GM19043 (cell line): ENCODE data around the gene DCT.

Source experiments
- ATAC-seq: cut with Tn5 transposase; IDR thresholded peaks from one replicate; pipeline ENCODE4 v1.9.1; 2021; ENCODE audit warnings: low read depth; ENCODE audit not compliant: unreplicated experiment

Gene DCT

DNA sequence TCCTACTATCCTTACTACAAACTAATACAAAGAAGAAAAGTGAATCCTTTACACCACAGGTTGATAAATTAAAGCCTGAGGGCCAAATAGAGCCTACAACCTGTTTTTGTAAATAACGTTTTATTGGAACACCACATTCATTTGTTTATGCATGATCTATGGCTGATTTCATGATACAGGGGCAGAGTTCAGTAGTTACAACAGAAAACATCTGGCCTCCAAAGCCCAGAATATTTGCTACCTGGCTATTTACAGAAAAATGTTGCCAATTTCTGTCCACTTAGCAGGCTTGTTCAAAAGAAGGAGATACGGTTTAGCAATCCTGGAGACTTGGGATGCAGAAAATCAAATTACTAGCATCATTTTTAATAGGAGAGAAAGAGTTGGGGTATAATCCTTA is 24.1 kb downstream of the DCT start:
- no peak for ATAC-seq

DNA sequence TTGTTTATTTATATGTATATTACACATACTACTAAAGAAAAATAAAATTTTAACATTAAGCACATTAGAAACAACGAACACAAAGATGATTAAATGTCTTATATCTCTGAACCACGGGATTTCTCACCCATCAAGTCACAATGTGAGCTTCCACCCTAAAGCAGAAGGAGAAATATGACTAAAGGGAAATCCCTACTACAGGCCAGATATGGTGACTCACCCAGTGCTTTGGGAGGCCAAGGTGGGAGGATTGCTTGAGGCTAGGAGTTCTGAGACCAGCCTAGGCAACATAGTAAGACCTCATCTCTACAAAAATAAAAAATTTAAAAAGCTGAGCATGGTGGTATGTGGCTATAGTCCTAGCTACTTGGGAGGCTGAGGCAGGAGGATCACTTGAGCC is 24.6 kb downstream of the DCT start:
- no peak for ATAC-seq

DNA sequence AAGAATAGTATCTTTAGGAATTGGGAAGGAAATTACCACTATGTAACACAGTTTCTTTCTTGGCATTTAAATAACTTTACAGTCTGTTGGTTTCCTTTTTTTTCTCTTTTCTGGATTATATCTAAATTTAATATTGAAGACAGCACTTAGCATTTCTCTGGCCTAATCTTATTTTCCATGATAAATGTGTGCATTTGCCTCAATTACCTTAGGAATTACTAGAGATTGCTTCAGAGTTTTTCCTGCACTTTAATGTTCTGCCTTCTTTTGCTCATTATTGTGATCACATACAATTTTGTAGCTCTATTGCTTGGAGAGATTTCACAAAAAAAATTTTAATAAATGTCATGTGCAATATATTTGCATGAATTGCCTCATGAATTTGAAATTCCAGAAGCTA is 25.1 kb downstream of the DCT start:
- ATAC-seq: no peak

GRCh38 chr13:94444826-94445225 is 34.7 kb downstream of the DCT start:
- no peak for ATAC-seq

DNA sequence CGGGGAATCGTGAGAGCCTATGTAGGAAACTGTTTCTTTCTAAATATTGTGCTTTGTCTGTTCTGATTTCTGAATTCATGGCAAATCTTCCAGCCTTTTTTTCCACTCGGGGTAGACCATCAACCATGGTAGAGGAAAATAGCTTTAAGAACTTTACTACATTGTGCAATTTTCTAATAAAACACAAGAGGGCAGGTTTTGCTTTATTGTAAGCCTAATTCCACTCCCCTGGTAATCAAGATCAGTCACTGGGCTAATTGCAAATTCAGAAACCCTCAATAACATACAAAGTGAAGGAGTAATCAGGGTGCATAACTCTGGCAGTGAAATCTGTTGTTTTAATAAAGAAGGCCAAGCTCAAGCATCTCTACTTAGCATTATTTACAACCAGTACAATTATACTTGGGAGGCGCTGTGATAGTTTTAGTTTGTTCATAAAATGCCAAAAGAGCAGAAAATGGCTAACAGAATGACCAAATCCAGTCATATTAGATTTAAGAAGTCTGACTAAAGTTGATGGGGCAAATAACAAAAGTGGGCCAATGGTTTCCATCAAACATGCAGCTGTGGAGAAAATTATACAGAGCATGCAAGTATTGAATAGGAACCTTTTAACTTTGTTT is 43.8 kb downstream of the DCT start:
- ATAC-seq: peak; percentile 50

DNA sequence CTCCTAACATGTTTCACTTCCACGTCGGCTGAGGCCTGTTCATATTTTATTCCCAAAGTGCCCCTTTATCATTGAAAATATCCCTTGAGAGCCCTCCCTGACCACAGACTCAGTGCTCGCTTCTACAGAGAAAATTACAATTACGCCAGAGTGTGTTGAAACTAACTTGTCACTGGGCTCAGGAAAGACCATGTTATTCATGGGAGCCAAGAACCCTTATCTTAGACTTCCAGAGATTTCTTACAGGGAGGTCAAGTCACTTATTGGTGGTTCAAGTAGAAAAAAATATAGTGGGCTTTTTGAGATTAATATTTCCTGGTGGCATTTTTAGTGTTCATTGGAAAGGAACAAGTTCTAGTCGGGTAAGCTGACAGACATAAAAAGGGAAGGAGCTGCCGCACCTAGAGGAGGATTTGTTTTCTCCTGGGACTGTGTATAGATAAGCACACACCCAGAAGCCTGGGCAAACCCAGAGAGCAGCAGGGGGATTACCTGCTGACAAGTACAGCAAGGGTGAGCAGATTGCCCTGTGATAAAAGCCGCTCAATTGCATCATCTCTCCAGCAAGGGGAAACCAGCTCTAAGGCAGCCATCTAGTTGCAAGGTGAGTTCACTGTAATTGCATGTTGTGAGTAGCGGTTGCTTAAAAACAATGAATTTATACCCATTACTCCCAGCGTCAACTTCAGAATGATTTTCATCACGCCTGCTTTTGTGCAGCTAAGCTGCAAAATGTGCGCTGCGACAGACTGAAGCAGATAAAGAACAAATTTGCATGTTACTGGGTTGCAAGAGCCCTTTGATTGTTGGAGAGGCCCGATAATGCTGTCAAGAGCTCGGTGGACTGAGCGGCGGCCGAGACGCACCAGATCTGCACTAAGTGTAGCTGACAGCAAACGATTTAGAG is 46.2 kb downstream of the DCT start:
- no peak for ATAC-seq

- ATAC-seq: no peak
Measured at GRCh38 chr13:94431987-94432386, 47.5 kb downstream of the DCT start.

DNA sequence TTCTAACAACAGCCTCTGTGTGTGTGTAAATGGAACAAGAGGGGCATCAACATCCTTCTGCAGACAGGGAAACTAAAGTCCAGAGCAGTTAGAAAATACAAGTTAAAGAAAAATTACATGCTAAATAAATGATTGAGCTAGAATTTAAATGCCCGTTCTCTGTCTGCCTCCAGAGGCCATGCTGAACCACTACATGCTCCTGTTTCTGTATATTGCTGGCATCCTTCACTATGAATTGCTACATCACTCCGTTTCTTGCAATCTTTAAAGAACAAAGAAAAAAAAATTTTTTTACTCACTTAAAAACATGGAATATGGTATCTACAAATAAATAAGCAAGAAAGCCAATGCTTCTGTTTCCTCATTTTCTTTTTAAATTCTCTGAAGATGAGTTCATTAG is 47.9 kb downstream of the DCT start:
- ATAC-seq: no peak

DNA sequence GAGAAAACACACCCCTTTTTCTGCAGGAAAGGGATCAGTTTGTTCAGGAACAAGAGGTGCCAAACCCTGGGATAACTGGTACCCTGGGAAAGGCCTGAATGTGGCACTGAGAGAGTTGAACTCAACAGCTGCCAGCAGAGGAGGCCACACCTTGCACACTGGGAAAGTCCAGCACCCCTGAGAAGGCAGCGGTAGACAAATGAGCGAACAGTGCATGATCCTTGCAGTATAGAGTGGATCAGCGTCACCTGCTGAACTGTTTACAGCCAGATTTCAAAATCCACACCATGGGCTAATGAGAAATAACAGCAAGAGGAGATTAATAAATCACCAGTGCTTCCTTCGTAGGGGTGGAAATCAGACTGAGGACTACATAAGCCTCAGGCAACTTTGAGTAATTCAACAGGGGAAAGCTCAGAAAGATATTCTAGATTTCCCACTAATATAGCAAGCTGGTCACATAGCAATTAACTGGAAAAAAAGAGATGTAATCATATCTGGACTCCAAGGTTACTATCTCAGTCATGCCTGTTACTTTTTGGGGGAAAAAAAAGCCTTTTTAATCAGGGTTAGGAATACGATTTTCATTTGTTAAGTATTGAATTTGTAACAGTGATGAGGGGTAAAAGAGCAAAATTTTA is 52.0 kb downstream of the DCT start:
- no peak for ATAC-seq

DNA sequence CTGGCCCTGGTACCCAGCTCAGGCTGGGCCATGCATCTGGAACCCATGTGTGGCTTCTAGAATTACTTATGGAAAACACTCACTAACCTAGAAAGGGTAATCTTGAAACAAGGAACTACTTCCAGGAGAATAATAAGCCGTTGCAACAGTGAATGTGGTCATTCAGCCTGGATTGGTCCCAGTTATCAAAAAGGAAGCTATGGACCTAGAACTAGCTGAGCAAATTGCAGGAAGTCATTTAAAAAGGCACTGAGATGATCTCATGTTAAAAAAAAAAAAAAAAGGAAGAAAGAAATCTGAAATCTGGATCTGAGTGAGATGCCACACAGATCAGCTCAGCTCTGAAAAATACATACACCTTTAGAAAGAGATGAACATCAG is 59.6 kb downstream of the DCT start:
- ATAC-seq: no peak

DNA sequence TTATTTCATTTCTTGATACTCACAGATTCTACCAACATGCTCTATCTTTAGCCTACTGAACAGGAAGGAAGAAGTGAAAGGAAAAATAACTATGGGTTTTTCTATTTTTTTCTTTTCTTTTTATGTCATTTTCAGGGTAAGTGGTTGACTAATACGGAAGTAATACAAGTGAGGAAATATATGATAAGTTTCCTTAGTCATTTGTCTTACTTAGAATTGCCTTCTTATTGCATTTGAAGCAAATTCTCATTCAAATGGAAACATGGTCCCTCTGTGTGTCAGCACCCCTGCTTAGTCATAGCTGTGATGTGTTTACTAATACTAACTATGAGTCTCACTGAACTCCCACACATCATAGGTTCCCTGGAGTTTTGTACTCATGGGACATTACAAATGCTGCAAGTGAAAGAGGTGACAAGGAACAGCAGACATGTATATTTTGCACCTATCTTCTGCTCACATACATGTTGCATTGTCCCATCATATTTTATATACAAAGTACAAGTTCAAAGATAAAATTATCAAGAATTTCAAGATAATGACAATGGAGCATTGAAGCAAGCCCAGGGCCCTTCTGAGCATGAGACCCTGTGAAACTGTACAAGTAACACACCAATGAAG is 60.1 kb downstream of the DCT start:
- no peak for ATAC-seq

DNA sequence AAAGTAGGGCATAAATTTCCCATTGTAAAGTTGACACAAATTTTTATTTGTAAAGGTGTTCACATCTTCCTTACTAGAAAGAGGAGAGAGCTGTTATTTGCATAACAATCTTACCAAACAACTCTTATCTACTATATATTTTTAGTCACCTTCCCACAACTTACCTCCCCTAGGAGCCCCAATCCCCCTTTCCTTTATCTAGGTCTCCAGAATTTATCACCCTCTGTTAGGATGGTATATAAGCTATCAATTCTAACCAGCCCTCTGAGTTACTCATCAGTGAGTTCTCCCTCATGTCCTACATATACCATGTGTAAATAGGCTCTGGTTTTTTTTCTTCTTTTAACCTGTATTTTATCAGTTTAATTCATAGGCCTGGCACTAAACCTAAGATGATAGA is 62.2 kb downstream of the DCT start:
- no peak for ATAC-seq

- no peak for ATAC-seq
Measured at GRCh38 chr13:94416454-94417080, 62.9 kb downstream of the DCT start.

DNA sequence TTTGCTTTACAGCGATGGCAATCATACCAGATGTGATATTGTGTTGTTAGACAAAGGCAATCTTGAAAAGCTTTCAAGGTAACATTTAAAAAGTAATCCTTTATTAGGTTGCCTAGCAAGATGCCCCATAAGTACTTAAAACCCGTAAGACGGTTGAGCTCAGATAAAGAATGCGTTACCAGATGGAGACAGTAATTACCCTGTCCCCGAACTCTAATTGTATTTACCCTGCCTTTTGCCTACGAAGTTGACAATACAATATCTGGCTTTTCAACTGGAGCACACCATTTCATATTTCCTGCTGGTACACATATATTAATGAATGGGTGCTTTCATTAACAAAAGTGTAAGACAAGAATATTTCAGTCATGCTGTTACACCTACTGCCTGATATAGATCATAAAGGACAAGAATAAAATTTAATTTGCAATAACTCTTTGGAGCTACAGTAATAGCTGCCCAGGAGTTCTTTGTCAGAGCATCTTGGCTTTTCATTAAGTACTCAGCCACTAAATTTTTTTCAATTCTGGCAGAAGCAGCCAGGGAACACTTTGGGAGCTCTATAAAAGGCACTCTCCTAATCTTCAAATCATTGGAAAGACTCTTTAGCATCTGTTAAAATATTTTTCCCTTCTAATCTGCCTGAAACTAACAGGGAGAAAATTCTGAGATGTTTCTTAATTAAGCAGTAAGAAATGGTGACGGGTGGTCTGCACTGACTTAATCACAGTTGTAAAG is 63.8 kb downstream of the DCT start:
- ATAC-seq: no peak

DNA sequence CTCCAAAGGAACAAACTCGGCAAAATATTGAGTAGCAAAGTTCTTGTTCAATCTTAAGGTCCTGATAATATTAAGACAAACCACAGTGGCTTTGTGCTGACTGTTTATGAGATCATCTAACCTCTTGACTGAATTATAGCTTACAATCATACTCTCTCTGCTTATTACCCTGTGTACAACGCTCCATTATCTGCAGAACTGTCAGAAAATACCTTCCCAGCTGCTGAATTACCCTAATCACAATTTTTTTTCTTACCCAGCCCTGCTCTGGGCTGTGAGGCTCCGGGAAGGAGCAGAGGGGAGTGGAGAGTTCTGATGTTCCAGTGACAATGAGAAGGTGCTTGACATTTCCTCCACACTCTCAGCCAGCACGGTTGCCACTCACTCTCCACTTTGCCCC is 64.8 kb downstream of the DCT start:
- no peak for ATAC-seq

GRCh38 chr13:94414141-94414540 is 65.3 kb downstream of the DCT start:
- ATAC-seq: no peak

GRCh38 chr13:94413598-94413944 is 65.9 kb downstream of the DCT start:
- ATAC-seq: no peak

DNA sequence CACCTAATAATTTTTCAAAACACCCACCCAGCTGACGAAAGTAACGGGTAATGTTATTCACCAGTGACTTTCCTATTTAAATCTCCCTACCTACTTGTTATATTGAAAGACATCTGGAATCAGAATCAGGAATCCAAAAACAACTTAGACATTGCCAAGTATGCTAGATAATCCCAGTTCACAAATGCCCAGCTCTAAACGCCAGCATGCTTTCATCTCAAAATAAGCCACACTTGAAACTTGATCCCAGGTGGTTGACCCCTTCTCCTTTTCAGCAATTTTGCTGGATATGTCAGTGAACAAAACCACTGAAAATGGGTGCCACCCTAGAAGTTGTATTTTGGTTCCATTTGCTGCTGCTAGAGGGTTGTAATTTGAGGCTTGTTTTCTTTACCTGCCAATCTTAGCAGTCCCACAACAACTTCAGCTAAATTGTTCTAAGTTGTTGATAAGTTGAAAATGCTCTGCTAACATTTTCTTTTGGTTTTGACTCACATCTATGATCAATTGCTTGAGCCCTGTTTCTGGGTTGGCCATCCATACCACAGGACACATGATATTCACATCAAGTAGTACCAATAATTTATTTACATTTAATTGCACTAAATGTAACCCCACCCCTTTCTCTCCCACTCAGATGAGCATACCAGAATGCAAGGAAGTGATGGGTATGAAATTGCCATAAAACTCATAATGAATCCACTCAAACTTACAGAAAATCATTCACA is 66.4 kb downstream of the DCT start:
- ATAC-seq: no peak

DNA sequence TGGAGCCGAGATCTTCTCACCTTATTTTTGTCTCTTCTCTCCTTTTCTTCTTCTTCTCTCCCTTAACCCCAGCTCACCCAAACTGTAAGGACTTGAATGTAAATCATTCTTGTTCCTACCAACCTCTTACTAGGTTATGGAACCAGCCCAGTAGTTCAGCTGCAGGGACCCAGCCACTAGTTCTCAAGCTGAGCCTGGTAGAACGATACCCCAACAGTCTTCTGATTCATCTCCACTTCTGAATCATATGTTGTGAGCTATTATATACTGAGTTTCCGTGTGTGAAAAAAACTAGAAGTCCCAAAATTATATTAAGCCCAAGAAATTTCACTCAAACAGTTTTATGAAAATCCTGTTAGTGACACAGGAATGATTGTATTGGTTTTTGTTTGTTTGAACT is 67.7 kb downstream of the DCT start:
- no peak for ATAC-seq
